ENCODE results near the gene SSBP4. TPM values are rescaled to one million over a fixed set of nuclear protein-coding genes. Genes with fewer than 3 reads are reported as not detected.
A peak's percentile ranks its signal among the peaks of the same experiment; 100 is the strongest.

The SSBP4 gene
- polyA plus RNA-seq, 2 of the 4 experiments (the other 2 are of a cell fraction): 6.9 to 43.2 TPM

GRCh38 chr19:18384775-18385174, 34.4 kb upstream of the SSBP4 start (continued):
- TF ChIP-seq REST (IDR thresholded peaks at IDR 0.05) (no peak), RFX5 (IDR thresholded peaks at IDR 0.05) (no peak), NFE2L2 (conservative IDR thresholded peaks at IDR 0.05; ENCODE audit: low read length) (no peak)

GRCh38 chr19:18385359-18385674, 33.9 kb upstream of the SSBP4 start:
- no peak for FAIRE-seq
- no peak for ATAC-seq
- DNase-seq (ENCODE audit: low read depth in 1 of 2, low spot score in 1 of 2): no peak
- ChIA-PET POLR2A (interaction anchor here (0.5 to 3.0 kb wide), 21 partner anchors 8 to 192 kb away, joined by 3 to 36 read pairs (median 7); partner anchors contain the start of genes JUND, LSM4, MPV17L2 and RAB3A), CTCF (interaction anchor here (0.9 to 2.3 kb wide), 4 partner anchors 25 to 38 kb away, joined by 3 to 11 read pairs (median 3); no protein-coding TSS in a partner anchor)
- TF ChIP-seq CHD4 (IDR thresholded peaks at IDR 0.05; ENCODE audit: borderline replicate concordance) (no peak), ZNF302 (CRISPR knock-in tag; IDR thresholded peaks at IDR 0.05) (no peak)
- Histone ChIP-seq H3K27ac (peak overlapping the region; percentile 97 to 99), H3K4me2 (peak overlapping the region; percentile 92), H3K9me3 (no peaks in the 10 kb centered on the region), H3K4me1 (peaks cover 52% of the 10 kb centered on the region), H3K4me3 (no peak overlapping the region; the same call in 2 of the 3 replicates)
- WGBS (ENCODE audit: missing lambda C conversion rate): 84% methylated on average over 3 of the region's 3 CpGs

- Histone ChIP-seq H3K4me2 (peak within 1 kb of the TSS; percentile 92), H3K4me3 (peak within 1 kb of the TSS; percentile 98), H3K9me3 (no peaks in the 10 kb centered on the region), H3K4me1 (peaks cover 49% of the 10 kb centered on the region), H3K27ac (peak within 1 kb of the TSS; percentile 97 to 99)
- WGBS (ENCODE audit: missing lambda C conversion rate): 3% methylated on average over 21 of the region's 33 CpGs
- peak; percentile 87 to 94 for DNase-seq (ENCODE audit: low read depth in 1 of 2, low spot score in 1 of 2)
- CTCF ChIA-PET: interaction anchor here (0.9 to 2.3 kb wide), 3 partner anchors 24 to 38 kb away, joined by 3 to 11 read pairs (median 3); no protein-coding TSS in a partner anchor
- peak; percentile 73 to 77 for ATAC-seq
- POLR2A ChIA-PET: interaction anchor here (0.5 to 3.0 kb wide), 22 partner anchors 9 to 193 kb away, joined by 3 to 36 read pairs (median 7); partner anchors contain the start of genes JUND, LSM4, MPV17L2 and RAB3A
- FAIRE-seq: no peak
- no peak for TF ChIP-seq EHF (CRISPR knock-in tag; IDR thresholded peaks at IDR 0.05)
- no peak for TF ChIP-seq HDAC2 (IDR thresholded peaks at IDR 0.05)
- no peak for TF ChIP-seq ELK1 (IDR thresholded peaks at IDR 0.05; ENCODE audit: low read depth, low read length)
- no peak for TF ChIP-seq FOSL2 (IDR thresholded peaks at IDR 0.05)
- no peak for TF ChIP-seq FOSL2 (CRISPR knock-in tag; IDR thresholded peaks at IDR 0.05)
- no peak for TF ChIP-seq PBX3 (IDR thresholded peaks at IDR 0.05)
- no peak for TF ChIP-seq CBX8 (IDR thresholded peaks at IDR 0.05)
- no peak for TF ChIP-seq KDM5A (IDR thresholded peaks at IDR 0.05)
- no peak for TF ChIP-seq EHMT2 (IDR thresholded peaks at IDR 0.05; ENCODE audit: low read depth)
- no peak for TF ChIP-seq NR3C1 (IDR thresholded peaks at IDR 0.05)
- TF ChIP-seq RNF2 (IDR thresholded peaks at IDR 0.05; ENCODE audit: borderline replicate concordance, low read depth): no peak
- TF ChIP-seq RFX5 (IDR thresholded peaks at IDR 0.05): no peak
- no peak for TF ChIP-seq BHLHE40 (IDR thresholded peaks at IDR 0.05; ENCODE audit: low read depth, low read length)
- TF ChIP-seq NPAS2 (CRISPR knock-in tag; IDR thresholded peaks at IDR 0.05; ENCODE audit: borderline replicate concordance): no peak
- no peak for TF ChIP-seq CHD4 (IDR thresholded peaks at IDR 0.05; ENCODE audit: borderline replicate concordance)
- peak; percentile 24; the same call in 1 of the 2 replicates for TF ChIP-seq REST (IDR thresholded peaks at IDR 0.05)
- TF ChIP-seq TP53 (CRISPR knock-in tag; IDR thresholded peaks at IDR 0.05): no peak
- no peak for TF ChIP-seq RCOR1 (IDR thresholded peaks at IDR 0.05; ENCODE audit: low read depth, low read length)
- TF ChIP-seq MAX (IDR thresholded peaks at IDR 0.05): peak; percentile 18; the same call in 1 of the 2 replicates
- no peak for TF ChIP-seq EP300 (IDR thresholded peaks at IDR 0.05)
- 0 out of 3 replicates have a peak, but pooled peaks have one; percentile 20 for TF ChIP-seq SMC3 (IDR thresholded peaks at IDR 0.05)
- TF ChIP-seq HES2 (IDR thresholded peaks at IDR 0.05): no peak
Measured at GRCh38 chr19:18385675-18386542, 33.3 kb upstream of the SSBP4 start, which contains the start of gene GDF15. Gene GDF15 (plus strand): TSS chr19:18386158. CDS start chr19:18386190, 32 bp downstream.
